Osteoblast (primary cell): ENCODE measurements around the gene UBXN4. TPM values are rescaled to one million over a fixed set of nuclear protein-coding genes. Genes with fewer than 3 reads are reported as not detected.

Source experiments
- DNase-seq: peaks from one replicate; pipeline ENCODE4 v3.0.0; 2011; ENCODE audit warnings: low spot score, mixed read lengths; ENCODE audit not compliant: insufficient read length; ENCODE audit errors: missing footprints
- H2AFZ ChIP-seq: 2 replicates; pipeline ENCODE4 v1.6.0; 2011; ENCODE audit warnings: mild to moderate bottlenecking, low read length
- H3K27ac ChIP-seq: 2 replicates; pipeline ENCODE4 v1.5.1; 2011; ENCODE audit warnings: mild to moderate bottlenecking, low read depth, low read length, moderate library complexity
- H3K27me3 ChIP-seq: 2 replicates; pipeline ENCODE4 v1.6.0; 2012; ENCODE audit warnings: mild to moderate bottlenecking, control low read depth, inconsistent platforms, low read length, moderate library complexity; ENCODE audit not compliant: insufficient read depth
- H3K36me3 ChIP-seq: 2 replicates; pipeline ENCODE4 v1.5.1; 2011; ENCODE audit warnings: mild to moderate bottlenecking, low read length, control low read depth, moderate library complexity; ENCODE audit not compliant: insufficient read depth
- H3K4me1 ChIP-seq: 2 replicates; pipeline ENCODE4 v1.5.1; 2011; ENCODE audit warnings: mild to moderate bottlenecking, low read length, control low read depth, moderate library complexity; ENCODE audit not compliant: insufficient read depth
- H3K4me2 ChIP-seq: 2 replicates; pipeline ENCODE4 v1.6.0; 2011; ENCODE audit warnings: mild to moderate bottlenecking, low read length; ENCODE audit not compliant: insufficient read depth
- H3K4me3 ChIP-seq: fragments of 200-600 bp; sonication (generic); 3 replicates; pipeline ENCODE4 v1.5.1; 2012; ENCODE audit warnings: mild to moderate bottlenecking, low read length, inconsistent platforms; ENCODE audit not compliant: insufficient read depth
- H3K79me2 ChIP-seq: 2 replicates; pipeline ENCODE4 v1.6.0; 2012; ENCODE audit warnings: mild to moderate bottlenecking, low read length, control low read depth, inconsistent platforms; ENCODE audit not compliant: insufficient read depth
- H3K9me3 ChIP-seq: 2 replicates; pipeline ENCODE4 v1.5.1; 2011; ENCODE audit warnings: low read depth, low read length, control low read depth
- H4K20me1 ChIP-seq: 2 replicates; pipeline ENCODE4 v1.6.0; 2012; ENCODE audit warnings: mild to moderate bottlenecking, low read length, control low read depth; ENCODE audit not compliant: insufficient read depth
- total RNA-seq: library from RNA; depleted of rRNA; stranded (reverse); fragments of >200 nt; gene quantifications from 2 replicates; pipeline ENCODE4 v1.2.3, GENCODE V29; 2012
- TF ChIP-seq, protein P1 (sequence below): IDR thresholded peaks from 2 replicates; pipeline ENCODE4 v1.5.1; 2011; ENCODE audit warnings: mild to moderate bottlenecking, low read depth, low read length, moderate library complexity; ENCODE audit errors: extremely low read depth

UBXN4 gene
- total RNA-seq, 1 donor: 75.6 TPM

DNA sequence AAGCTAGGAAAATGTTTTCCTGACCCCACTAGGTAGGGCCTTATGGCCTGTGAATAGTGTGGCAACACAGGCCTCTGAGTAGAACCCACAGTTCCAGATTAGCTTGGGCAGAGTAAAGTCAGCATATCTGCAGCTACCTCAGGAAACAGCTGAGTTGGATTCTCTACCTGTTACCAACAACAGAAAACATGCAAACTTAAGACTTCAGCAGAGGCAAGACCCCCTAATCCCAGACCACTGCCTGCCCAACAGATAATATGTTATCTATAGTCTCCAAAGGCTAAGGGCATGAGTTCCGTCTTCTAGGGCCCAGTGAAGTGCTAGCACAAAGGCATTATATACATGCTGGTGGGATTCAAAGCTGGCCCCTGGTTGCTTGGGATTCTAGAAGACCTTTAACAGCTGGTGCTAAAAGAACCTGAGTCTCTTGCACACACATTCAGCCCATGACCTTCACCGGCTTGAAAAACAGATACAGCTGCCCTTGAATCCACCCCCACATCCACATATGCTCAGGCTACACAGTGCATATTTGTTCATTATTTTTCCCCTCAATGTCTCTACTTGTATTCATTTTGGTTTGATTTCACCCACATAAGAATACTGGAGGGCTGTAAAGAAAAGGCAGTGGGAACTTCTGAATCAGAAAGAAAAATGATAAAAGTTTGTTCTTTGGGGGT, 13.5 kb upstream of the UBXN4 start:
- Histone ChIP-seq H3K4me1 (peaks cover 5% of the 10 kb centered on the region), H3K4me2 (no peak overlapping the region), H2AFZ (no peak overlapping the region), H3K36me3 (peaks cover 4% of the 10 kb centered on the region), H3K4me3 (no peak overlapping the region), H3K9me3 (no peaks in the 10 kb centered on the region), H3K27me3 (no peaks in the 10 kb centered on the region), H3K79me2 (no peaks in the 10 kb centered on the region), H4K20me1 (no peaks in the 10 kb centered on the region), H3K27ac (no peak overlapping the region)
- TF ChIP-seq, protein P1, sequence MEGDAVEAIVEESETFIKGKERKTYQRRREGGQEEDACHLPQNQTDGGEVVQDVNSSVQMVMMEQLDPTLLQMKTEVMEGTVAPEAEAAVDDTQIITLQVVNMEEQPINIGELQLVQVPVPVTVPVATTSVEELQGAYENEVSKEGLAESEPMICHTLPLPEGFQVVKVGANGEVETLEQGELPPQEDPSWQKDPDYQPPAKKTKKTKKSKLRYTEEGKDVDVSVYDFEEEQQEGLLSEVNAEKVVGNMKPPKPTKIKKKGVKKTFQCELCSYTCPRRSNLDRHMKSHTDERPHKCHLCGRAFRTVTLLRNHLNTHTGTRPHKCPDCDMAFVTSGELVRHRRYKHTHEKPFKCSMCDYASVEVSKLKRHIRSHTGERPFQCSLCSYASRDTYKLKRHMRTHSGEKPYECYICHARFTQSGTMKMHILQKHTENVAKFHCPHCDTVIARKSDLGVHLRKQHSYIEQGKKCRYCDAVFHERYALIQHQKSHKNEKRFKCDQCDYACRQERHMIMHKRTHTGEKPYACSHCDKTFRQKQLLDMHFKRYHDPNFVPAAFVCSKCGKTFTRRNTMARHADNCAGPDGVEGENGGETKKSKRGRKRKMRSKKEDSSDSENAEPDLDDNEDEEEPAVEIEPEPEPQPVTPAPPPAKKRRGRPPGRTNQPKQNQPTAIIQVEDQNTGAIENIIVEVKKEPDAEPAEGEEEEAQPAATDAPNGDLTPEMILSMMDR: no peak
- DNase-seq: no peak

GRCh38 chr2:135732561-135732960, 9.1 kb upstream of the UBXN4 start:
- TF ChIP-seq, protein P1: no peak
- Histone ChIP-seq H3K27ac (no peak overlapping the region), H3K36me3 (no peaks in the 10 kb centered on the region), H2AFZ (no peak overlapping the region), H3K4me3 (no peak overlapping the region), H3K4me2 (no peak overlapping the region), H3K27me3 (no peaks in the 10 kb centered on the region), H3K9me3 (no peaks in the 10 kb centered on the region), H3K4me1 (no peaks in the 10 kb centered on the region), H3K79me2 (no peaks in the 10 kb centered on the region), H4K20me1 (no peaks in the 10 kb centered on the region)
- DNase-seq: no peak

- Histone ChIP-seq H2AFZ (no peak overlapping the region), H4K20me1 (no peaks in the 10 kb centered on the region), H3K4me2 (no peak overlapping the region), H3K36me3 (no peaks in the 10 kb centered on the region), H3K27me3 (no peaks in the 10 kb centered on the region), H3K4me1 (no peaks in the 10 kb centered on the region), H3K9me3 (no peaks in the 10 kb centered on the region), H3K79me2 (no peaks in the 10 kb centered on the region), H3K4me3 (no peak overlapping the region), H3K27ac (no peak overlapping the region)
- TF ChIP-seq, protein P1: no peak
- DNase-seq: no peak
Measured at GRCh38 chr2:135733045-135733444, 8.6 kb upstream of the UBXN4 start.

GRCh38 chr2:135736546-135736945, 5.1 kb upstream of the UBXN4 start:
- Histone ChIP-seq H3K4me2 (no peak overlapping the region), H3K4me1 (no peaks in the 10 kb centered on the region), H3K79me2 (no peaks in the 10 kb centered on the region), H3K4me3 (no peak overlapping the region), H4K20me1 (no peaks in the 10 kb centered on the region), H2AFZ (no peak overlapping the region), H3K36me3 (no peaks in the 10 kb centered on the region), H3K27ac (no peak overlapping the region), H3K27me3 (no peaks in the 10 kb centered on the region), H3K9me3 (no peaks in the 10 kb centered on the region)
- TF ChIP-seq, protein P1: no peak
- DNase-seq: no peak
